B cell (primary cell): ENCODE data around the gene FAM53B. TPM values are rescaled to one million over a fixed set of nuclear protein-coding genes. Genes with fewer than 3 reads are reported as not detected.

Experiments
- ATAC-seq: fragments of 200-7000 bp; cut with Tn5 transposase; one replicate; pipeline ENCODE4 v1.10.0; 2021; ENCODE audit warnings: low read depth, mild to moderate bottlenecking, moderate number of reproducible peaks, moderate library complexity
- CTCF ChIA-PET: fragments of 350-600 bp; sonication (Branson Sonifier 250); formaldehyde crosslinking; loops from one replicate; lab custom pipeline; 2021; ENCODE audit warnings: antibody characterized with exemption, inconsistent platforms; lab: Charles Lee
- POLR2A ChIA-PET: fragments of 350-600 bp; sonication (Branson Sonifier 250); formaldehyde crosslinking; loops from one replicate; lab custom pipeline; 2021; ENCODE audit warnings: antibody characterized with exemption; lab: Charles Lee
- DNase-seq: peaks from one replicate; pipeline ENCODE4 v3.0.0; 2013
- H2AFZ ChIP-seq: 2 replicates; pipeline ENCODE4 v1.6.1; 2012; ENCODE audit warnings: mild to moderate bottlenecking, low read depth, low read length; ENCODE audit not compliant: insufficient read depth, poor library complexity, severe bottlenecking
- H3K27ac ChIP-seq, 2 donors: 1 replicate in 1 of 2; 2 replicates in 1 of 2; pipeline ENCODE4 v1.5.1; 2012 to 2013; ENCODE audit warnings: low read length in 2 of 2, mild to moderate bottlenecking in 2 of 2, moderate library complexity in 1 of 2
- H3K27me3 ChIP-seq, 4 experiments: fragments of 200-600 bp in 1 of 4; sonication (generic) in 1 of 4; replicated peaks in 1 of 4; 1 replicate in 2 of 4; 2 replicates in 2 of 4; pipeline versions ENCODE4 v1.6.1 to v1.7.0; 2013 to 2016; ENCODE audit warnings: low read length in 3 of 4, mild to moderate bottlenecking in 2 of 4, mixed read lengths in 1 of 4, moderate library complexity in 1 of 4; ENCODE audit not compliant: insufficient read depth in 4 of 4, control insufficient read depth in 3 of 4; ENCODE audit errors: control extremely low read depth in 1 of 4
- H3K36me3 ChIP-seq, 2 experiments: replicated peaks in 1 of 2; 1 replicate in 1 of 2; 2 replicates in 1 of 2; pipeline versions ENCODE4 v1.6.1 to v1.7.1; 2013; ENCODE audit warnings: low read length in 1 of 2; ENCODE audit not compliant: insufficient read depth in 2 of 2, control insufficient read depth in 1 of 2; ENCODE audit errors: control extremely low read depth in 1 of 2, extremely low read depth in 1 of 2
- H3K4me1 ChIP-seq, 2 donors: fragments of 200-600 bp in 1 of 2; sonication (generic) in 1 of 2; 1 replicate in 1 of 2; 2 replicates in 1 of 2; pipeline versions ENCODE4 v1.5.1 to v1.6.1; 2013 to 2017; ENCODE audit warnings: low read length in 2 of 2; ENCODE audit not compliant: control insufficient read depth in 2 of 2, insufficient read depth in 2 of 2
- H3K4me2 ChIP-seq: replicated peaks from 2 replicates; pipeline ENCODE3; 2012; ENCODE audit warnings: mild to moderate bottlenecking, low read depth, low read length; ENCODE audit not compliant: poor library complexity, severe bottlenecking
- H3K4me3 ChIP-seq, 5 experiments: fragments of 200-600 bp in 1 of 5; sonication (generic) in 1 of 5; 1 replicate in 3 of 5; 2 replicates in 2 of 5; pipeline versions ENCODE4 v1.5.1 to v1.7.0; 2011 to 2016; ENCODE audit warnings: low read length in 4 of 5, mild to moderate bottlenecking in 4 of 5, low read depth in 2 of 5, control low read depth in 1 of 5, moderate library complexity in 1 of 5; ENCODE audit not compliant: insufficient read depth in 1 of 5; ENCODE audit errors: control extremely low read depth in 1 of 5, extremely low read depth in 1 of 5
- H3K79me2 ChIP-seq: fragments of 200-600 bp; sonication (generic); one replicate; pipeline ENCODE4 v1.6.0; 2016; ENCODE audit warnings: low read length; ENCODE audit not compliant: control insufficient read depth, insufficient read depth
- H3K9ac ChIP-seq: fragments of 200-600 bp; sonication (generic); 2 replicates; pipeline ENCODE4 v1.6.1; 2017; ENCODE audit warnings: mild to moderate bottlenecking, low read length, moderate library complexity
- H3K9me3 ChIP-seq, 3 donors: one replicate each; pipeline versions ENCODE4 v1.6.1 to v1.7.1; 2013; ENCODE audit warnings: low read length in 2 of 3; ENCODE audit not compliant: control insufficient read depth in 2 of 3, insufficient read depth in 1 of 3; ENCODE audit errors: control extremely low read depth in 1 of 3
- H4K20me1 ChIP-seq: 2 replicates; pipeline ENCODE4 v1.6.0; 2012; ENCODE audit warnings: mild to moderate bottlenecking, low read length; ENCODE audit not compliant: insufficient read depth, control insufficient read depth, poor library complexity, severe bottlenecking
- H3K27ac Mint-ChIP-seq: one replicate; pipeline ENCODE4 v1.8.0; 2021; ENCODE audit warnings: mixed read lengths
- H3K27me3 Mint-ChIP-seq: one replicate; pipeline ENCODE4 v1.8.0; 2021; ENCODE audit warnings: mixed read lengths
- H3K4me1 Mint-ChIP-seq: one replicate; pipeline ENCODE4 v1.8.0; 2021; ENCODE audit warnings: mixed read lengths
- H3K4me3 Mint-ChIP-seq: one replicate; pipeline ENCODE4 v1.8.0; 2021; ENCODE audit warnings: mixed read lengths
- H3K9me3 Mint-ChIP-seq: one replicate; pipeline ENCODE4 v1.8.0; 2022; ENCODE audit warnings: mixed read lengths; ENCODE audit not compliant: insufficient read depth
- CTCF ChIP-seq: fragments of 200-600 bp; IDR thresholded peaks from one replicate; pipeline ENCODE4 v1.8.0; 2022; ENCODE audit warnings: antibody characterized with exemption, mild to moderate bottlenecking
- EZH2 ChIP-seq: IDR thresholded peaks from 2 replicates; pipeline ENCODE4 v1.6.1; 2012; ENCODE audit warnings: borderline replicate concordance, low read depth, mild to moderate bottlenecking, moderate library complexity, low read length; ENCODE audit not compliant: insufficient read depth, poor library complexity, severe bottlenecking
- WGBS: methylation state at CpG from one replicate; pipeline ENCODE4 v1.1.5; 2013; ENCODE audit warnings: missing lambda C conversion rate; ENCODE audit not compliant: insufficient coverage; 5-methylcytosine and 5-hydroxymethylcytosine counted together
- intact Hi-C: fragments of 100-400 bp; cut with micrococcal nuclease; formaldehyde crosslinking; loops from one replicate; pipeline ENCODE4 v1.10.0; 2022
- polyA plus RNA-seq: library from polyadenylated mRNA; depleted of rRNA; stranded (reverse); fragments of >200 nt; gene quantifications from 2 replicates; pipeline ENCODE4 v1.2.3, GENCODE V29; 2012
- total RNA-seq, 2 donors: library from RNA; stranded (reverse); fragments of 120-200 nt in 1 of 2; gene quantifications; 1 replicate in 1 of 2; 2 replicates in 1 of 2; pipeline versions ENCODE4 v1.2.3 to v1.2.4, GENCODE V29; 2013 to 2022

The FAM53B gene
- total and polyA plus RNA-seq, 2 donors (not counting 1 experiment from before 2014, with no cell fraction given), result 51.2 to 186 TPM

- 76% methylated on average over 13 of the region's 14 CpGs for WGBS
- H3K79me2 ChIP-seq, result peaks cover 100% of the 10 kb centered on the region
- peak overlapping the region; percentile 35 for H3K4me2 ChIP-seq
- Mint-ChIP-seq H3K9me3 (no peaks in the 10 kb centered on the region), H3K27me3 (no peaks in the 10 kb centered on the region), H3K4me3 (peak overlapping the region; percentile 32), H3K27ac (peak overlapping the region; percentile 77), H3K4me1 (peaks cover 84% of the 10 kb centered on the region)
- DNase-seq (no peak), ATAC-seq (peak; percentile 59)
- intact Hi-C loops, result no loop called here
- H3K9me3 ChIP-seq, result no peaks in the 10 kb centered on the region
- TF ChIP-seq EZH2 (no peak), CTCF (no peak)
- H3K4me1 ChIP-seq, result peaks cover 82 to 94% of the 10 kb centered on the region in 2 donors
- peaks cover 99% of the 10 kb centered on the region for H4K20me1 ChIP-seq
- H3K36me3 ChIP-seq, result peaks cover 2 to 55% of the 10 kb centered on the region in 2 experiments
- H3K27me3 ChIP-seq, result no peaks in the 10 kb centered on the region
- POLR2A ChIA-PET, result interaction anchor here (2.4 kb wide), 1 partner anchor 8 kb away, joined by 5 read pairs; no protein-coding TSS in a partner anchor
- no peak overlapping the region for H3K9ac ChIP-seq
- H3K27ac ChIP-seq, result peak overlapping the region in 1 of 2 donors; percentile 61
- CTCF ChIA-PET, result interaction anchor here (0.7 to 2.6 kb wide), 3 partner anchors 9 to 176 kb away, joined by 3 to 12 read pairs (median 3); no protein-coding TSS in a partner anchor
- no peak overlapping the region for H3K4me3 ChIP-seq
- H2AFZ ChIP-seq, result no peak overlapping the region
These were observed 33.8 kb downstream of the FAM53B start for GRCh38 chr10:124710266-124710881.

- Histone ChIP-seq H3K27ac (peak overlapping the region in 1 of 2 donors; percentile 61), H3K9me3 (no peaks in the 10 kb centered on the region), H3K4me2 (peak overlapping the region; percentile 35), H3K36me3 (peaks cover 0 to 55% of the 10 kb centered on the region in 2 experiments), H3K4me3 (no peak overlapping the region), H4K20me1 (peaks cover 99% of the 10 kb centered on the region), H3K79me2 (peaks cover 100% of the 10 kb centered on the region), H3K4me1 (peaks cover 82 to 94% of the 10 kb centered on the region in 2 donors), H2AFZ (no peak overlapping the region), H3K27me3 (no peaks in the 10 kb centered on the region), H3K9ac (no peak overlapping the region)
- Mint-ChIP-seq H3K27ac (peak overlapping the region; percentile 77), H3K4me3 (peak overlapping the region; percentile 5), H3K4me1 (peaks cover 84% of the 10 kb centered on the region), H3K9me3 (no peaks in the 10 kb centered on the region), H3K27me3 (no peaks in the 10 kb centered on the region)
- intact Hi-C loops, result no loop called here
- 84% methylated on average over 9 of the region's 10 CpGs for WGBS
- POLR2A ChIA-PET, result interaction anchor here (2.4 kb wide), 1 partner anchor 8 kb away, joined by 5 read pairs; no protein-coding TSS in a partner anchor
- ATAC-seq, result no peak
- TF ChIP-seq CTCF, result no peak
- no peak for TF ChIP-seq EZH2
- DNase-seq, result no peak
- CTCF ChIA-PET, result interaction anchor here (0.7 to 2.6 kb wide), 3 partner anchors 9 to 176 kb away, joined by 3 to 12 read pairs (median 3); no protein-coding TSS in a partner anchor
These were observed 34.3 kb downstream of the FAM53B start for GRCh38 chr10:124709861-124710260.
